GM18519 (cell line): ENCODE results near the gene IQCB1.
"Not testable (repeated sequence)": the region's sequence is repeated elsewhere in the genome, so short reads cannot be mapped to it uniquely, and the experiment has no call there.

Experiments
- ATAC-seq: cut with Tn5 transposase; IDR thresholded peaks from one replicate; pipeline ENCODE4 v1.9.1; 2021; ENCODE audit warnings: mild to moderate bottlenecking, moderate library complexity; ENCODE audit not compliant: unreplicated experiment, low FRiP score

The IQCB1 gene

DNA sequence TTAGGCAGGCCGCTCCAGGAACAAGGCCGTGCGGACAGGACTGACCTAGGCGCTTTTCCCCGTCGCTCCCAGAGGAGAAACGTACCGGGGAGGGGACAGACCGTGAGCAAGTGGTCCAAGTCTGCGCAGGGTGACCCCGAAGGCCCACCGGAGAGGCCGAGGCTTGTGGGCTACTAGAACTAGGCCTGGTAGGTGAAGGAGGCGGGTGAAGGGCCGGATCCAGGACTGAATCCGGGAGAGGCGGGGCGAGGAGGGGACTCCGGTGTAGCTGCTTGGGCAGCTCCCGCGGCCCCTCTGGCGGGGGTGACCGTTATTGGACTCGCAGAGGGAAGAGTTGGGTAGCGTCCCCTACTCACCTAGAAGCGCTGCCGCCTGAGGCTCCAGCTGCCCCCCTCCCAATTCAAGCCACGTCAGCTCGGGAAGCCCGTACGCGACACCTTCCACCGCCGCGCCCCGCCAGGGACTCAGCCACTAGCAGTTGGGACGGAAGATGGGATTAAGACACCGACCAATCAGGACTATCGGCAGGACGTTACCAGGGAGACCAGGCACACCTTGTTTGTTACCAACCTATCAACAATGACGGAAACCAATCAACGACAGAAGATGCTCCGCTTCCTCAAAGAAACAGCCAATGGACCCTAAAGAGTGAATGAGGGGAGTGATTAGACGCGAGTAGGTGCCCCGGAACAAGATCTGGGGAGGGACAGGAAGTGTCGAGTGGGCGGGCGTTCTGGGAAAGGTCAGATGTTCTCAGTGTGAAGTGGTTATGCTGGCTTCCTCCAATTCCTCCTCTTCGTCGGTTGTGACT, 85.4 kb downstream of the IQCB1 start, which contains the start of gene GOLGB1:
TSS of gene GOLGB1 (minus strand) at position 466 of the 811 bp plus-strand sequence. CDS start 18,770 bp downstream, outside the sequence.
- peak; percentile 97 for ATAC-seq

DNA sequence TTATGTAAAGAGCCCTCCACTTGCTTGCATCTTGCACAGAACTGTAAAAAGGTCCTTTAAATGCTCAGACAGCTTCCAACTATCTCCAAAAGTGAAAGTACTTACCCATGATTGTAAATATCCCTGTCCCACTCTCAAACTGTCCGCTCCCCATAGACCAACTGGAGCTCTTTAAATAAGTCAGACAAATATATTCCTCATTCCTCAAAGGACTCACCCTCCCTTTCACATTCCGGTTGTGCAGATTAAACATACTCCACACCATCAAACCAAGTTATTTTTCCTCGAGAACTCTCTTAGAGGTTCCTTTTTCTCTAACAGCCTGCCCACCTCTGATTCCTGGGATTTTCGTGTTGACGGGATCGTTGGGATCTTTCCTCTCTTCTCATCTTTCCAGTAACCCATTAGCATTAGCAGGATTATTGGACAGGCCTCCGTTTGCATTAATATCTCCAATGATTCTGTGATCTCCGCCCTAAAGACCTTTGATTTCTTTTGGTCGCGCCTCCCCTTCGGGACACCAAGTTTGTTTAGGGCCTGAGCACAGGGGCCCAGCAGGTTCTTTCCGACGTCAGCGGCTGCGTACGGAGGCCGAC, 86.1 kb downstream of the IQCB1 start:
- no peak for ATAC-seq

DNA sequence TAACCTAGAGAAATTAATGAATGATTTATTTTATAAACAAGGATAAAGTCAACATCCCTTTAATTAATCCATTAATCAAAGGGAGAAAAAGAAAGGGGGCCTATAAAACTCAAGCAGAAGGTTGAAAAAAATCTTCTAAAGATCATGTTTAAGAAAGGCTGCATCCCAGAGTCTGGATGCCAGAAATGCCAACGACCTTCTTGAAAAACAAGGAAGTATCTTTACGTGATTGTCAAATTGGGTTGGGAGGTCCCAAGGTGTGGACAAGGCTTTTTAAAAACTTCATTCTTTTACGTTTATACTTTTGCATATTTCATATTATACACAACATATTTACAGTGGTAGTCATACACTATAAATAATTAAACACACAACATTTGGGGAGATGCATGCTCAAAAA, 86.9 kb downstream of the IQCB1 start:
- ATAC-seq, result no peak

DNA sequence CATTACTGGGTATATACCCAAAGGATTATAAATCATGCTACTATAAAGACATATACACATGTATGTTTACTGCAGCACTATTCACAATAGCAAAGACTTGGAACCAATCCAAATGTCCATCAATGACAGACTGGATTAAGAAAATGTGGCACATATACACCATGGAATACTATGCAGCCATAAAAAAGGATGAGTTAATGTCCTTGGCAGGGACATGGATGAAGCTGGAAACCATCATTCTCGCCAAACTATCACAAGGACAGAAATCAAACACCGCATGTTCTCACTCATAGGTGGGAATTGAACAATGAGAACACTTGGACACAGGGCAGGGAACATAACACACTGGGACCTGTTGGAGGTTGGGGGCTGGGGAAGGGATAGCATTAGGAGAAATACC, 91.8 kb downstream of the IQCB1 start:
- ATAC-seq, result not testable (repeated sequence)

DNA sequence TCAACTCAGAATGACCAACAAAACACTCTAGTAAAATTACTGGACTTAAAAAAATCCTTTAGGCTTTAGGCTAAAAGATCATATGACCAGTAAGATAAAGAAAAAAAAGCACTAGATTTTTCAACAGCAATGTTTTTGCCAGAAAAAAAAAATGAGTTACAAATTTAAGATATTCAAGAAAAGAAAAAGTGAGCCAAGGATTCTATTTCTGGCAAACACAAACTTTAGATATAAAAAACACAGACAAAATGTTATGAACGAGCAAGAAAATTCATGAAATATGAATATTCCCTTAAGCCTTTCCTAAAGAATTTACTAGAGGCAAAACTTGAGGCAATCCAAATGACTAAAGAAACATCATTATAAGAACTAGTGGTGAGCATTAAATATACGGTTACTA, 94.0 kb downstream of the IQCB1 start:
- ATAC-seq, result no peak

DNA sequence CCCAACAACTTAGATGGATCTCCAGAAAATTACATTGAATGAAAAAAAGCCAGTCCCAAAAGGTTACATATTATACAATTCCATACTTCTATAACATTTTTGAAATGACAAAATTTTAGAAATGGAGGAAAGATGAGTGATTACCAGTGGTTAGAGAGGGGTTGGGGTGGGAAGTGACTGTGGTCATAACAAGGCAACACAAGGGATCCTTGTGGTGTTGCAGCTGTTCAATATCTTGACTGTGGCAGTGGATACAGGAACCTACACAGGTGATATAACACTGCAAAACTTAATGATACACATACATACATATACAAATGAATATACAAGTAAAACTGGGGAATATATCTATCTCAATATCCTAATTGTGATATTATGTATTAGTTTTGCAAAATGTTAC, 95.0 kb downstream of the IQCB1 start:
- ATAC-seq, result no peak

DNA sequence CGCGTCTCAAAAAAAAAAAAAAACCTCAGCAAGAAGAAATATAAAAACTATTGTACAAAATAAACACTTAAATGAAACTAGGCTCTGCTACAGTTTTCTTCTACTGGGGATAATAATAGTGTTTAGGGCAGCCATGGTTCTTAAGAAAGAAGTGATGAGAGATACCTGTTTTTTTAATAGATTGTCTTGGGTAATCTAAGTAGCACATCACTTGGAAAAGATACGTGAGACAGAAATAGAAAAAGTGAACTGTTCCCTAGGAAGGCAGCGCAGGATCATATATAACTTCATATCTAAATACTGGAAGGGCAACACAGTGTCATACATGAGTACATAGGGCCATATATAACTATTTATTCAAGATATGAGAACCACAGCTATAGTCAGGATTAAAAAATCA, 97.2 kb downstream of the IQCB1 start:
- no peak for ATAC-seq

DNA sequence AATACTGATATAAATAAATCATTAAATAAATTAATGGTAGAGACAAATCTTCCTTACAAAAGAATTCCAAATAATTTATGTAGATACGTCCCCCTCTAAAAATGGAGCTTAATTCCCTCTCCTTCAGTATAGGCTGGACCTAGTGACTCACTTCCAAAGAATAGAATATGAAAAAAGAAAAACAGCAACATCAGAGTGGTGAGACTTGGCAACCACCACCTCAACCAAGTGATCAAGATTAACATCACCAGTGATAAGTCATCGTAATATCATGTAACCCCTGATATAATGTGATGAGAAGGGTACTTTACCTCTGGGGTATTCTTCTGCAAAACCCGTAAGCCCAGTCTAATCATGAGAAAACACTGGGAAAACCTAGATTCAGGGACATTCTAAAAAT, 98.7 kb downstream of the IQCB1 start:
- ATAC-seq, result no peak

DNA sequence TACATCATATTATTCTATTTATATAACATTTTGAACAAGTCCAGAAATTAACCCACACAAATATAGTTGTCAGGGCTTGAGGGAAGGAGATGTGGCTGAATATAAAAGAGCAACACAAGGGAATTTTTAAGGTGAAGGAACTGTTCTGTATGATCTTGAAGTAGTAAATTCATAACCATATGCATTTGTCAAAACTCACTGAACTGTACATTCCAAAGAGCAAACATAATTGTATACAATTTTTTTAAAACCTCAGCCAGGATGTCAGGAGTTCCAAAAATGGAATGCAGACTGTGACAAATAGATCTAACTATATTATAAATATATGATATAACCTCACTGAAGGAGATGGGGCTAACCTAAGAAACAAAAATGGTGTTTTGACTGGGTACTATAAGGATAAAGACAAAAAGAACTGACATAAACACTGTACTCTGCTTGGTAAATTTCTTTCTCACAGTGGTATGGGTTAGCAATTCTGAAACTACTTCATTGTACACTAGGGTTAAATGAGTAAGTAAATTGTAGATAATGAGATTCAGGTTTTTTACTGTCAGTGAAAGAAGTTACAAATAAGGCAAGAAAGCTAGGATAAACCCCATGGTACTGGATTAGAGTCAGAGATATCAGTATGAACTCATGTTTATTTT, 99.7 kb downstream of the IQCB1 start:
- ATAC-seq, result peak; percentile 89

DNA sequence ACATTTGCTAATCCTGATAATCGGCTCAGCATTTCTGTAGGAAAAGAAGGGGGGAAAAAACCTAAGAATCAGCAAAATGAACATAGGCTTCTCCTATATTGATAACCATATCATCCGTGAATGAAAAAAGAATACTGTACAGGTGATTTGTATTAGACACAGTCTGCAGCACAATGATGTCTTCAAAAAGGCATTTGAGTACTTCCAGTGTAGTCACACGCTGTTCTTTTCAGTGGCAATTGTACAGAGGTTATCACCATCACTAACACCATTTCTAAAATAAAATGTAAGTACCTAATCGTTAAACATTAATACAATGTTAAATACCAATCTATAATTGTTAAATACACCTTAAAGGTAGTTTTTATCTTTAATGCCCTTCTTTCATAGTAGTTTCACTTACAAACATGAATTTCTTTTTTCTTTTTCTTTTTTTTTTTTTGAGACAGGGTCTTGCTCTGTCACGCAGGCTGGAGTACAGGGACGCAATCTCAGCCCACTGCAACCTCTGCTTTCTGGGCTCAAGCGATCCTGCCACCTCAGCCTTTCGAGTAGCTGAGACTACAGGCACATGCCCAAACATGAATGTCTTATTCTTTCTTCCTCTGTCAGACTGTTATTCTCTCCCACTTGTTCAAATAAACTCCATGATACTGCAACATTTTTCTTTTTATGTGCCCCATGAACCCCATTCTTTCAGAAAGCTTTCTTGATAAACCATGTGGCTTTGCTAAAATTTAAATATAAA, 103.7 kb downstream of the IQCB1 start:
- no peak for ATAC-seq

DNA sequence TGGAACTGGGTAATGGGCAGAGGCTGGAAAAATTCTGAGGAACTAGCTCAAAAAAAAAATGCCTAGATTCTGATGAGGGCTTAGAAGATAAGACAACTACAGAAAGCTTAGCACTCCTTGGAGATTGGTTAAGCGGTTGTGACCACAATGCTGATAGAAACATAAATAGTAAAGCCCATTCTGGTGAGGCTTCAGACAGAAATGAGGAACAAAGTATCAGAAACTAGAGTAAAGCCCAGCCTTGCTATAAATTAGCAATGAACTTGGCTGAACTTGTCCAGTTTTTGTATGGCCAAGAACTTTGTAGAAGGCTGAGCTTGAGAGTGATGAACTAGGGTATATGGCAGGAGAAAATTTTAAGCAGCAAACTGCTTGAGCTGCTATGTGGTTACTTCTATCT, 110.7 kb downstream of the IQCB1 start:
- peak; percentile 78 for ATAC-seq

DNA sequence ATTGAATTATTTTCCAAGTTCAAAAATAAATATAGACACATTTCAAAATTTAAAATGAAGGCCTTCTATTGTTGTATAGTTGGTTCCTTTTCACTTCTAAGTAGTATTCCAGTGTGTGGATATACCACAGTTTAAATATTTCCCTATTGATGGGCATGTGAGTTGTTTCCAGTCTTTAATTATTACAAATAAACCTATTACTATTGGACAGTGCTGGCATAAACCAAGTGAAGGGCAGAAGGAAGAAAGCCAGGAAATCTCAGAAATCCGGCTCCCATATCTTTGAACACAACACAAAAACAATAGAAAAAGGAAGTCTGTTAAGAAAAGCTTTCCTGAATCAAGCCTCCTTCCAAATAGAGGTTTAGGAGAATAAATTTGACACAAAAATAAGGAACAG, 111.4 kb downstream of the IQCB1 start:
- ATAC-seq, result no peak

DNA sequence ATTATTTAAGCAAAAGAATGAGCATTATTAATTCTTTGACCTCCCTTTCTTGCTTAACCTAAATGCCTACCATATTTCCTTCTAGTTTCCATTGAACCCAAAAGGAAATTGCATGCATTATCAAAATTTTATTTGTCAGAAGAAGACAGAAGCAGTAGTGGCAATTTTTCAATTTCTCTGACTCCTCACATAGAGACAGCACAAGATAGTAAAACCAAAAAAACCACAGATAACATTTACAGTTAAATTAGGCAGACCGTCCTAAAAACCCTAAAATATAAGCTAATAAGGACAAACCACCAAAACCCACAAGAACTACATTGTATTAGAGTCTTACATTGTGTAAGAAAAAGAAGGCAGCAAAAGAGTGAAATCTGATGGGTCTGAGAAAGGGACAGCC, 112.4 kb downstream of the IQCB1 start:
- no peak for ATAC-seq

DNA sequence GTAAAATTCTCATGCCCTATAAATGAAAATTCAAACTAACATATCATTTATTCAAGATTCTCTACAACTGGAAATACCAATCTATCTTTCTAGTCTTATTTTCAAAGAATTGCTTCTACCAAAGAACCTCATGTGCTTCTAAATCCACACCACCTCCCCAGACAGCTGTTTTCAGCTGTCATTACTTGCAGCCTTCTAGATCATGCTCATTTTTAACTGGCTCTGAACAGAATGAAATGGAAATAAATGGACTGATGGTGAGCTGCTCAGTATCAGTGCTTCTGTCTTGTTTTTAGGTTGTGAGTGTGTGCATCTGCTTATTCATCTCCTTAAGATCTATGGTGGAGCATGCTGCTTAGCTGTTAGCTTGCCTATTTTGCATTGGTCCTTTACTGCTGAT, 114.7 kb downstream of the IQCB1 start:
- no peak for ATAC-seq
